HG03575 (cell line): Measurements from ENCODE around the gene METTL24.
"Not testable (repeated sequence)": the region's sequence is repeated elsewhere in the genome, so short reads cannot be mapped to it uniquely, and the experiment has no call there.

Experiments used
- ATAC-seq: cut with Tn5 transposase; IDR thresholded peaks from one replicate; pipeline ENCODE4 v1.9.1; 2021; ENCODE audit not compliant: unreplicated experiment, insufficient number of reproducible peaks, low FRiP score; ENCODE audit errors: extremely low read depth

Gene METTL24

DNA sequence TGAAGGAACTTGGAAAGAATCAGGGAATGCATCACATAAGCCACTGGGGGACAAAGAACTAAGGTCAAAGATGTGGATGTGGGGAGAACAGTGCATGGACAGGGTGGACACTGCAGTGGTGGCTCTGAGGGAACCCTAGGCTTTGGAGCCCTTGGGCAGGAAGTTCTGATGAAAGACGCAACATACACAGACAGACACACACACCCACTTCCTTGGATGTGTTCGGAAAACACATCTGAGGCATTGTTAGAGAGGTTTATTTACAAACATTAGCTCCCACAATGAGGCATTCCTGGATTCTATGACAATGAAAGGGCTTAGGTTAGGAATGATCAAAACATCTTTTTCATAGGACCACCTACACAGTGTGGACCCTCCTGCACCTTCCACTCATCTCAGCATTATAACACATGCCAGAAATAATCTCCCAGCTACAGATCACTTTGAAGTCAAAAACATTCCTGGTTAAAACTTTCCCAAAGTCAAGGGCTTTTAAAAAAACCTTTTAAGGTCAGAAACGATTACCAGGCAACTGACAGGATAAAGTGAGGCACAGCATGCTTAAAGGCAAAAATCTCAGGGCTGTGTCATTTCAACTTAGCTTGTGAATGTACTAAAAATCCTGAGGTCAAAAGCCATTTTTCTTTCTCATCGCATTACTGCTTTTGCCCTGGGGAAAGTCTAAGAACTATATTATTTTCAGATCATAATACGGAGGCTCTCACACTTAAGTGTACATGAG lies 6.4 kb upstream of the METTL24 start:
- no peak for ATAC-seq

DNA sequence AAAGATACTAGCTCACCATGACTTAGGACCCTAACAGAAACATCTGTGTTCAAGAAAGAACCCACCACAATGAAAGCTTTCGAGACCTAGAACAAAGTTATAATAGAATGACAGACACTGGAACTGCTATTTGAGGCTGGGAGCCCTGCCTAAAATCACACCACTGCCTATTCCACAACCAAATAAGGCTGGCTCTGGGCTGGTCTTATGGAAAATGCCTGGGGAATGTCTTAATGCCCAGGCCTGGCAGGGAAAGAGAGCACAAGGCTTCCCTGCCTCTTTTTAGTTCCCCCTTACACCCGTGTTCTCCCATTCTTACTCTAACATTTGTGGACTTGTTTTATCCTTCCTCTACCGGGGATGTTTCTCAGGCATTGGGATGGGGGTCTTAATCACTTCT lies 5.6 kb upstream of the METTL24 start:
- ATAC-seq: no peak

DNA sequence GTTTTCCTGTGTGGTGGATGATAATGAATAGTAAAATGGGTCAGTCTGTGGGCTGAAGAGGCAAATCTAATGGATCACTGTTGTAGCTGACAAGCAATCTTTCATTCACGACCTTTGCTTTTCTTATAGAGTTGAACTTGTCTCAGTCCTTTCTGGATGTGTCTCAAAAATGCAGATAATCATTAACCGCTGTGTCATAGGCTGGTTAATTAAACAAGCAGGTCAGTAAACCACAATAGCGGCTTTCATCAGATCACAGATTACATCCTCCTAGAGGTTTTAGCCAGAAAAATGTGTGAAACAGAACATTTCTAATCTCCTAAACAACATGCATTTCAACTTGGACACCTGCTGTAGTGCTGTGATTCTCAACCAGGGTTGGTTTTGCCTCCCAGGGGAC lies 2.5 kb upstream of the METTL24 start:
- no peak for ATAC-seq

DNA sequence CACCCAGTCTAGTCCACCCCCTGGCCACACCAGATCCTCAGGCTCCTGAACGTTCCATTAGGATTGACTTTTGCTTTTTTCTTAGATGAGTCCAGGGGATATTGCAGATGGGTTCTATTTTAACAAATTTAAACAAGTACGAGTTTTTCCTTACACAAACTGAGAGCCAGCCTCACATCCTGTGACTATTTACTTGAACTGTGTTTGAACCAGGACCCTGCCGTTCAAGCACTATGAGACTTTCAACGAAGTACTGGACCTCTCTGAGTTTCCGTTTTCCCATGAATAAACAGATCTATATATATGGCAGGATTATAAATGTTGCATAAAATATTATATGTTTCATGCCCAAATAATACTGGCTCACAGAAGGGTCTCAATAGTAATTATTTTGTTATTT lies 1.4 kb upstream of the METTL24 start:
- ATAC-seq: no peak

DNA sequence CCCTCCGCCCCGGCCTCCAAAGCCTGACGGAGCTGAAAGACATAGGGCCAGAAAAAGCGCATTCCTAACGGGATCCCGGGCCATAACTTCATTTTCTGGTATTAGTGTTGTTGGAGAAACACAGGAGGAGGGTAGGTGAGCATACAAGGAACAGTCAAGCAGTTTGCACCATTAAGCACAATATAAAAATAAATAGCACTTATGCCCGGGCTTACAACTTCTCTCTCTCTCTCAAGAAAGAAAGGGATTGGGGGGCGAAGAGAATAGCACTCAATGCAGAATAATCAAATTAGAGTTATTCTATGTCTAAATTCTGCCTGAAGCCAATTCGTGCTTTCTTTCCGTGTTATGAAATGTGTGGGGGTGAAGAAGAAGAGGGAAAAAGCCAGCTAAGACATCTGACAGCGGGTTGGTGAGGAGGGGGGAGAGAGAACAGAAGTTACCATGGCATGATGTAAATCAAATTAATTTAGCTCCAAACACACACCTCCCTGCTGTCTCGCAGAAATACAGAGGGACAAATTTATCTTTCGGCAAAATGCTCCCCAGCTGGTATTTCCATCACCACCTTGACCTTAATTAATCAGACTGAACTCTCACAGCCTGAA lies 508 bp upstream of the METTL24 start:
- no peak for ATAC-seq

DNA sequence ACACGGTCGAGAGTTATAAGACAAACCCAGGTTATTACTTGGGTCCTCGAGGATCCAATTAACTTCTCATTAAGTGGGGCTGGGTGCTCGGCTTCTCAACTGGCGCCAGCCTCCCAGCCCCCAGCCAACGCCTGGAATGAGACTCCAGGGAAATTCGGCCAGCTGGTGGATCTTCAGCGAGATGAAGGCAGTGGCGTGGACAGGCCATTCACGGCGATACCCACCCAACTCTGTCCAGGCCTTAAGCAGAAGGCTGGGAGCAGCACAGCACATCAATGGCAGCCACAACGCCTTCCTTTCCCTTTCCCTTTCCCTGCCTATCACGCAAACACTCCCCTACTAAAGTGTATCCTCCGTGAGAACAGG lies 868 bp downstream of the METTL24 start:
- ATAC-seq: no peak

DNA sequence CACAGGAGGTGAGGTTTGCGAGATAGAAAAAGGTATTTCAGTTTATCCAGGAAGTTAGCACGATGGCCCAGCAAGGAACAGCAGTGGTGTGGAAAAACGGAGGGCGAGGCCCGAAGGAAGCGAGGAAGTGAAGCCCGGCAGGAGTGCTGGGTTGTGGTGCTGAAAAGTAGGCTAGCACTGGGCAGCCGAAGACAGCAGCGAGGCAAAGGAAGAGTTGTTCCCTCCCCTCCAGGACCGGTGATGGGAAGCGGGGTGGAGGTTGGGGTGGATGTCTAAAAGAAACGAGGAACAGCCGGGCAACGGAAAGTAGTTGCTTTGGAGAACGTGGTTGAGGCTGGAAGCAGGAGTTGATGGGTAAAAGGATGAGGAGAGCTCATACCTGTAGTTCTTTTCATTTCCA lies 1.4 kb downstream of the METTL24 start:
- ATAC-seq: no peak

DNA sequence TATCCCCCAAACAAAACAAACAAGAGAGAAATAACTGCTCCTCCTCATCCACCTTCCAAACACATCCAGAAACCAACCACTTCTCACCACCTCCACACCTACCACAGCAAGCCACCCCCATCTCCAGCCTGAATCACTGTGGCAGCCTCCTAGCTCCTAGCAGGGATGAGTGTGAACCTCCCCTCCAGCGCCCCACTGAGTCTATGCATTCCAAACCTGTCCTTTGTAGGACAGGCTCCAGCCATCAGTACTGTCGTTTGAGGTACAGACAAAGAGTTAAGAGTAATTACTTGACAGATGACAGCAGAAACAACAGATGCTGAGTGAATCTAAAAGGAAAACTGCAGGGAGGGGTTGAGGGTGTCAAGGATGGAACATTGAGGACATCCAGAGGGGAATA lies 2.4 kb downstream of the METTL24 start:
- no peak for ATAC-seq

DNA sequence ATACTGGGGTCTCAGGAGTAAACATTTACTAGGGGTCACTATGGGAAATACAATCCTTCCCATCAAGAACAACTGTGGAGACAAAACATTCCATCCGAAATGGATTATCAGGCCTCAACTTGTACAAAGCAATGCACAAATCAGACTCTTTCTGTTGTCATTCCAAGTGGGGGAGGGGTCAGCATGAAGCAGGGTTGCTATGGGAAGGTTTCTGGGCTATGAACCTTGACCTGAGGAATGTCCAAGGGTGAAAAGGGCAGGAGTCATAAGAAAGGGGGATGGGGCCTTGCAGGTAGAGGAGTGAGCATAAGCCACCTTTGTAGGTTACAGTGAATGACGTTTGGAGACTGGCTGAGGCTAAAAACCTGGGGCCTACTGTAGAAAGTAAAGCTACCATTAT lies 3.1 kb downstream of the METTL24 start:
- no peak for ATAC-seq

DNA sequence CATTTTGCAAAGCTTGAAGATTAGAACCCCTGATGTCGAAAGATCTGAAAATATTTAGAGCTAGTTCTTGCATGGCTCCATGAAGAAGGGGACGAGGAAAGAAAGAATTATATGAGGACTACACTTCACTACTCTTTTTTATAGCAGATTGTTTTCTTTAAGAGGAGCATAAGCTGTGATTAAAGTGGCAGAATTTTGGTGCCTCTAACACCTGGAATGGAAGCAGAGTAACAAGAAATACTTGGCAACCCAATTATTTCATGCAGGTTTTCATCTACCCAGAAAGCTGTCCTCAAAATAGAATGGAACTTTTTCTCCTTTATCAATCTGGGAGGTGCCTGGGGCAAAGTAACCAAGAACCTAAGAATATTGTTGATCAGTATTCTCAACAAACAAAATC lies 4.0 kb downstream of the METTL24 start:
- no peak for ATAC-seq

DNA sequence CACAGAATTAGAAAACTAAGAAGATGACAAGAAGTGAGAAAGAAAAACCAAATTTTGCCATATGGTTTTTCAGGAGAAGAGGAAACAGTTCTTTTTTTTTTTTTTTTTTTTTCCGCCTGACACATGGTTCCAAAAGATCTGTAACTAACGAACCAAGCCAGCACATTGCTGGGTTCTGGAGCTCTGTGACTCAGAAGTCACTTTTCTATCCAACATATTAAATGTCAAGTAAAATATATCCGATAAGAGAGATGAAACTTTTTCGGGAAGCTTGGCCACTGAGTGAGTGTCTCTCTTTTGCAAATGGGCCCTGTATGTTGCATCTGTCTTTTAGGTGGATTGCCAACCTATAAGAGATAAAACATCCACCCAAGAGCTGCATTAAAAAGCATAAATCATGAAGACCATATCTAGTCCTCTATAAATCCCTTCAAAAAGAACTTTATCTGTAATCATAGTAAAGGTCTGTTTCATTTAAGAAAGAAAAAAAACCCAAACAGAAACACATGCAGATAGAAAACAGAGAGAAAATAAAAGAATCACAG lies 4.6 kb downstream of the METTL24 start:
- ATAC-seq: no peak

DNA sequence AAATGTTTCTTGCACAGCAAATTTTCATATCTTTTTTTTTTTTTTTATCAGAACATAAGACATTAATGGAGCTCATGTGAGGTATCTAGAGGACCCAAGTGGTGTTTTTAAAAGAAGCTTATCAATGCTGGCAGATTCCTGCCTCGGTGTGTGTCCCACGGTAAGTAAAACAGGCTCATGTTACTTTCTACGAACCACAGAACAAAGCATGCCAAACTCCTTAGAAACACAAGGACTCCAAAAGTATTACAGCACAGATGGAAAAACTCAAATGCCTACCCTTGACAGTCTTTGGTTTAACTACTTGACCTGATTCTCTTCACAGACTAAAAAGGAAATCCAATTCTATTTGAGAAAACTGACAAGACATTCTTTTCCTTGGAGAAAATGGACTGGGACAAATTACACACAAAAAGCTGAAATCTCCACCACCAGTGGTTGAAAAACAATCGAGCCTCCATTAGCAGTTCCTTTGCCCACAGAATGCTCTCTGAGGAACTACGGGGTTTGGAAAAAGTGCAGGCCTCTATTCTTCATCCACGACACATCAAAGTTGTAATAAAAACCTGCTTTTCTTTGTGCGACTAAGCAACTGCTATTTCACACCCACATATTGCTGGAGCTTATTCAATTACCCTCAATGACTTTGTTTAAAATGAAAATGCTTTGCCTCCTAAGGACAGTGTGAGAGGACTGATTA lies 5.4 kb downstream of the METTL24 start:
- ATAC-seq: no peak

DNA sequence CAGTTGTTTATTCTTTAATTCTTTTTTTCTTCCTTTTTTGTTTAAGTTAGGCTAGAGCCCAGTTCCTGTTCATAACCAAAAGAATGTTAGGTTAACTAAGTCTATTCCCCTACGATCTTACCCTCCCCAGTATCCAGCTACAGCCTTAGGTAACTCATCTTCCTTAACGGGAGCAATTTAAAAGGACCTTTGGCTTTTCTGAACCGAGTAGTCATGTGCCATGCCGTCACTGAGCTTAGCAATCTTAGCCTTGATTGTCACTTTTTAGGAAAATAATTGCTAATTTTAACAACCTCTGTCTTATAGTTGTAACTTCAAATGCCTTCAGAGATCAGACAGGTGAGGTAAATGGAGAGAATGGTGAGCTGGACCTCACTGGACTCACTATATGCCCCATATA lies 6.2 kb downstream of the METTL24 start:
- no peak for ATAC-seq

DNA sequence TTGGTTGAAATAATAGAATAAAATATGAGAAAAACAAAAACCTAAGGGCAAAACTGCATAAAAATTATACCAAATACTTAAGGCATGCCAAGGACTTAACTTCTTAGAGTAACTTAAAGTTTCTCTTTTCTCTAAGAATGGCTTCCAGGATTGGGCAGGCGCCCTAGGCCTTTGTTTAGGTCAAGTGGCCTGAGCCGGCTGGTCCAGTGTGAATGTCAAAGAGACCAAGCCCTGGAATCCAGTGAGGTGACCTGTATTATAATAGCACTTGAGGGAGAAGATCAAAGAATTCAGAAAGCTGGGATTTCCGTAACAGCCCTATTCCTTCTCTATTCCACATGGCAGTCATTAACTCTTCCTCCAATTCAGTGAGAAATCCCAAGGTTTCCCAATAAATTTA lies 6.6 kb downstream of the METTL24 start:
- ATAC-seq: no peak

DNA sequence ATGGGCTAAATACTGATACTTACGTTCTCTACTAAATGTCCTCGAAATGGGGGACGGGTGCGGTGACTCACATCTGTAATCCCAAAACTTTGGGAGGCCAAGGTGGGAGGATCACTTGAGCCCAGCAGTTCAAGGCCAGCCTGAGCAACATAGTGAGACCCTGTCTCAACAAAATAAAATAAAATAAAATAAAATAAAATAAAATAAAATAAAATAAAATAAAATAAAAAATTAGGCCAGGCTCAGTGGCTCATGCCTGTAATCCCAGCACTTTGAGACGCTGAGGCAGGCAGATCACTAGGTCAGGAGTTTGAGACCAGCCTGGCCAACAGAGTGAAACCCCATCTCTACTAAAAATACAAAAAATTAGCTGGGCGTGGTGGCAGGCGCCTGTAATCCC lies 7.6 kb downstream of the METTL24 start:
- not testable (repeated sequence) for ATAC-seq

DNA sequence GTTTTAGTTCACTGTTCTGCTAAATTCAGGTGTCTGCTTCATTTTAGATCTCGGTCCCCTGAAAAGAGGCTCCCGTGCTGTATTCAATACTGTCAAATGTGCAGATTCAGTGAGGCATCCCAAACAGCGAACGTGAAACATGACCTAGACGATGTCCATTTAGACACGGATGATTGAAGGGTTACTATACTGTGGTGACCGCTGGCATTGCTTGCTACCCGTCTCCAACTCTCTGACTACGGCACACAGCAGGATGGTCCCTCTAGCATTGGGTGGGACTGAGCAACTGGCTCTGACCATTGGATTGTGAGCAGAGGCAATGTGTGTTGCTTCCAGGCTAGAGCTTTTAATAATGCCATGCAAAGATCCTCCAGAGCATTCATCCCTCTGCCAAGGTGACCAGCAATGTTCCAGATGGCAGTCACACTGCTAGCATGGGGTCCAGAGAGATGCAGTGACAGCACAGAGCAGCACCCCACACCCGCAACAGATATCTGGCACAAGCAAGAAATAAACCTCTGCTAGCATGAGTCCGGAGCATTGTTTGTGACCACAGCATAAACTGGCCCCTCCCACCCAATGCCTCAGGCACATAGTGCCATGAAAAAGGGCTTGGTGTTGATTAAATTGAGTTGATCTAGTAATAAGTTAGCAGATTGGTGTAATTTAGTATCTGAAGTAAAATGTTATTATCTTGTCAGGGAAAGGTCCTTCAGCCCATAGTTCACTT lies 9.0 kb downstream of the METTL24 start:
- ATAC-seq: no peak

DNA sequence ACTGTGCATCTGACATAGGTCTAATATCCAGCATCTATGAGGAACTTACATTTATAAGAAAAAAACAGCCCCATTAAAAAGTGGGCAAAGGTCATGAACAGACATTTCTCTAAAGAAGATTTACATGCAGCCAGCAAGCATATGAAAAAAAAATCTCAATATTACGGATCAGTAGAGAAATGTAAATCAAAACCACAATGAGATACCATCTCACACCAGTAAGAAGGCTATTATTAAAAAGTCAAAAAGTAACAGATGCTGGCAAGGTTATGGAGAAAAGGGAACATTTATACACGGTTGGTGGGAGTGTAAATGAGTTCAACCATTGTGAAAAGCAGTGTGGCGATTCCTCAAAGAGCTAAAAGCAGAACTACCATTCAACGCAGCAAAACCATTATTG lies 13.1 kb downstream of the METTL24 start:
- ATAC-seq: no peak

DNA sequence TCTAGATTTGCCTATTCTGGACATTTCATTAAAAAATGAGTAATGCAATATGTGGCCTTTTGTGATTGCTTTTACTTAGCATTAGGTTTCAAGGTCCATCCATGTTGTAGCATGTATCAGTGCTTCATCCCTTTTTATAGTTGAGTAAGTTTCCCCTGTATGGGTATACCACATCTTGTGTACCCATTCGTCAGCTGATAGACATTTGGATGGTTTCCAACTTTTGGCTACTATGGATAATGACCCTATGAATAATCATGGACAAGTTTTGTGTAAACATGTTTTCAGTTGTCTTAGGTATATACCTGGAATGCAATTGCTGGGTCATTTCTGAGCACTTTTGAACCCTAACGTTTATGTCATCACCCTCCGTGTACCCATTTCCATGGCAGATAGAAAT lies 15.4 kb downstream of the METTL24 start:
- no peak for ATAC-seq

DNA sequence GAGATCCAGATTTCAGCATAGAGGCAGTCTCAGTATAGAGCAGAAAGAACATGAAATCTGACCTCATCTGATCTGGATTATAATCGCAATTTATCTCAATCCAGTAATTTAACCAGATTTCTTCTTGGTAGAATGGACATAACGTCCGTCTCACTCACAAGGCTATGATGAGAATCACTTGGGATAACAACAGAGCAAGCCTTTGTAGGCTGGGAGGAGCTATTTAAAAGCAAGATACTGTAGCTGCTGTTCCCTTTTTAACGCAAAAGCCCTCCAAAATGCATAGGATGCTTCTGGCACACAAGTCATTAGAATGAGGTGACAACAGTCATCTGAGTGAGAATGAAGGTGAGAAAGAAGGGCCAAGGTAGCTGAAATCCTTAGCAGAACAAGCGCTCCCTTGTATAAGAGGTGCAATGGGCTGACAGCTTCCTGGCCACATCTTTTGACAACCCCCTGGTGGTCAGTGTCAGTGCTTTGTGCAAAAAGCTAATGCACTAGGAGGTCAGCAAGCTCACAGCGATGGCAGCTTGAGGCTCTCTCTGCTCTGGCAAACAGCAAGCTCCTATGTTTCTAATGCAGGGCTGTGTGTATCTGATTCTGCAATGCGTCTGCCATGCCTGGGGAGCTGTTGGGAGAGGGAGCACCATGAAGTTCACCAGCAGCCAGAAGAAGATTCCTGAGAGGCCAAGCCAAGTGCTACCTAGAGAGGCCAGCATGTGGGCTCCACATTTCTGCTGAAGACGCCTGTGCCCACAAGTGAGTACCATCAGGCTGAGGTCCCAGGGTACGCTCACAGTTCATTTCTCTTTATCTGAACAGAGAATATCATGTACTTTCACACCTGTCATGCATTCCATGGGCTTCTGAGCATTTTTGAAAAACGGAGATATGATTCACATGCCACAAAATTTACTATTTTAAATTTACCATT lies 16.2 kb downstream of the METTL24 start:
- ATAC-seq: no peak
